Gastrocnemius medialis (tissue), 4 donors: ENCODE measurements around the gene HYLS1. TPM values are rescaled to one million over a fixed set of nuclear protein-coding genes. Genes with fewer than 3 reads are reported as not detected.

Experiments
- ATAC-seq, 2 donors: fragments of 150-250 bp; one replicate each; pipeline ENCODE4 v1.9.1; 2016
- DNase-seq, 2 donors: peaks; one replicate each; pipeline ENCODE4 v3.0.0-alpha.2; 2019
- H3K27ac ChIP-seq, 4 donors: fragments of 200-600 bp; sonication (generic); 1 replicate in 1 of 4; 2 replicates in 3 of 4; pipeline ENCODE4 v1.5.1; 2016 to 2018; ENCODE audit warnings: mild to moderate bottlenecking in 2 of 4, moderate library complexity in 1 of 4
- H3K27me3 ChIP-seq, 3 donors: fragments of 200-600 bp; sonication (generic) in 2 of 3; 1 replicate in 1 of 3; 2 replicates in 2 of 3; pipeline versions ENCODE4 v1.5.1 to v1.6.0; 2016 to 2019; ENCODE audit warnings: mild to moderate bottlenecking in 1 of 3, moderate library complexity in 1 of 3
- H3K36me3 ChIP-seq, 2 donors: fragments of 200-600 bp; sonication (generic) in 1 of 2; one replicate each; pipeline ENCODE4 v1.5.1; 2017 to 2018
- H3K4me1 ChIP-seq, 2 donors: fragments of 200-600 bp; sonication (generic) in 1 of 2; one replicate each; pipeline ENCODE4 v1.5.1; 2016 to 2017; ENCODE audit warnings: mild to moderate bottlenecking in 2 of 2
- H3K4me3 ChIP-seq, 4 donors: fragments of 200-600 bp; sonication (generic) in 3 of 4; 1 replicate in 1 of 4; 2 replicates in 3 of 4; pipeline ENCODE4 v1.5.1; 2016 to 2019; ENCODE audit warnings: mild to moderate bottlenecking in 2 of 4
- H3K9me3 ChIP-seq, 3 donors: fragments of 200-600 bp; sonication (generic) in 2 of 3; 1 replicate in 1 of 3; 2 replicates in 2 of 3; pipeline ENCODE4 v1.5.1; 2016 to 2019
- CTCF ChIP-seq, 5 experiments: fragments of 450-650 bp in 3 of 5; fragments of 200-600 bp in 2 of 5; sonication (generic) in 2 of 5; IDR thresholded peaks in 4 of 5; conservative IDR thresholded peaks in 1 of 5; 1 replicate in 4 of 5; 2 replicates in 1 of 5; pipeline ENCODE4 v1.5.1; 2016 to 2019; ENCODE audit warnings: antibody characterized with exemption in 5 of 5, mild to moderate bottlenecking in 3 of 5, moderate library complexity in 3 of 5
- POLR2A ChIP-seq, 2 donors: fragments of 450-650 bp; IDR thresholded peaks; one replicate each; pipeline ENCODE4 v1.6.1; 2017; ENCODE audit warnings: antibody characterized with exemption in 2 of 2, mild to moderate bottlenecking in 2 of 2, moderate library complexity in 2 of 2
- in situ Hi-C, 4 donors: fragments of 200-750 bp; cut with MboI; loops; one replicate each; pipeline versions ENCODE4 v1.15.0 to v1.8.0; 2017; ENCODE audit warnings: low sequenced_read_pairs in 4 of 4
- intact Hi-C: fragments of 100-400 bp; cut with DNase I; formaldehyde crosslinking; loops from one replicate; pipeline ENCODE4 v1.15.1; 2023; ENCODE audit warnings: low total_unique reads
- total RNA-seq, 4 donors: library from RNA; depleted of rRNA; stranded (reverse); fragments of >200 nt; gene quantifications; one replicate each; pipeline versions ENCODE4 v1.1.0 to v1.2.3, GENCODE V29; 2016

The HYLS1 gene
- total RNA-seq, 4 donors from 2014 or later = 0.56 to 3.9 (median 1.9) TPM

- no peaks in the 10 kb centered on the region for H3K9me3 ChIP-seq
- peaks cover 0 to 6% of the 10 kb centered on the region in 2 donors for H3K4me1 ChIP-seq
- no peak overlapping the region for H3K27ac ChIP-seq
- DNase-seq (no peak), ATAC-seq (no peak)
- no peaks in the 10 kb centered on the region for H3K27me3 ChIP-seq
- no peak for TF ChIP-seq CTCF (IDR thresholded peaks at IDR 0.05 in 4 of 5, conservative IDR thresholded peaks at IDR 0.05 in 1 of 5)
- no peak for TF ChIP-seq POLR2A (IDR thresholded peaks at IDR 0.05)
- intact Hi-C loops = no loop called here
- no peaks in the 10 kb centered on the region for H3K36me3 ChIP-seq
- H3K4me3 ChIP-seq = no peak overlapping the region
- in situ Hi-C loops = no loop called here
These were observed 61.0 kb downstream of the HYLS1 start for GRCh38 chr11:125948278-125949051.

- Histone ChIP-seq H3K36me3 (no peaks in the 10 kb centered on the region), H3K4me1 (peaks cover 0 to 6% of the 10 kb centered on the region in 2 donors), H3K9me3 (no peaks in the 10 kb centered on the region), H3K27ac (no peak overlapping the region), H3K4me3 (no peak overlapping the region), H3K27me3 (no peaks in the 10 kb centered on the region)
- intact Hi-C loops = no loop called here
- no peak for TF ChIP-seq CTCF (IDR thresholded peaks at IDR 0.05 in 4 of 5, conservative IDR thresholded peaks at IDR 0.05 in 1 of 5)
- no peak for TF ChIP-seq POLR2A (IDR thresholded peaks at IDR 0.05)
- DNase-seq (no peak), ATAC-seq (no peak)
- in situ Hi-C loops = no loop called here
These were observed 62.1 kb downstream of the HYLS1 start for GRCh38 chr11:125949271-125950177.

- in situ Hi-C loops = no loop called here
- Histone ChIP-seq H3K36me3 (no peaks in the 10 kb centered on the region), H3K27ac (no peak overlapping the region), H3K4me3 (no peak overlapping the region), H3K27me3 (no peaks in the 10 kb centered on the region), H3K4me1 (peaks cover 0 to 6% of the 10 kb centered on the region in 2 donors), H3K9me3 (no peaks in the 10 kb centered on the region)
- DNase-seq (no peak), ATAC-seq (no peak)
- intact Hi-C loops = no loop called here
- TF ChIP-seq POLR2A (IDR thresholded peaks at IDR 0.05) (no peak), CTCF (IDR thresholded peaks at IDR 0.05 in 4 of 5, conservative IDR thresholded peaks at IDR 0.05 in 1 of 5) (no peak)
These were observed 62.7 kb downstream of the HYLS1 start for GRCh38 chr11:125950178-125950490.

Other genes with a start within 250 kb of the HYLS1 start
- not detected for gene ACRV1, start 206.8 kb upstream of the HYLS1 start, total RNA-seq
- not detected for gene PATE1, start 141.4 kb upstream of the HYLS1 start, total RNA-seq
- not detected for gene PATE2, start 108.8 kb upstream of the HYLS1 start, total RNA-seq
- gene PATE3, start 99.5 kb upstream of the HYLS1 start, total RNA-seq = not detected
- gene PATE4, start 54.4 kb upstream of the HYLS1 start, total RNA-seq = not detected
- gene PUS3, start 15.5 kb downstream of the HYLS1 start, total RNA-seq = 10 to 100 TPM in 3 of 4 donors, 1 to 10 TPM in 1; 7.0 to 13.5 (median 11.7) TPM
- not detected for gene DDX25, start 16.8 kb downstream of the HYLS1 start, total RNA-seq
- under 1 TPM in 1 of 4 donors, not detected in 3; 0.10 TPM for gene VSIG10L2, start 58.4 kb downstream of the HYLS1 start, total RNA-seq
- 1 to 10 TPM; 1.0 to 2.0 (median 1.8) TPM for gene CDON, start 175.2 kb downstream of the HYLS1 start, total RNA-seq